GM19193 (cell line): Measurements from ENCODE around the gene ARHGAP6.

Experiments
- POLR2A ChIP-seq: IDR thresholded peaks from 4 replicates; pipeline ENCODE4 v1.6.1; 2011; ENCODE audit not compliant: insufficient read depth, insufficient read length; ENCODE audit errors: extremely low read depth

The ARHGAP6 gene

DNA sequence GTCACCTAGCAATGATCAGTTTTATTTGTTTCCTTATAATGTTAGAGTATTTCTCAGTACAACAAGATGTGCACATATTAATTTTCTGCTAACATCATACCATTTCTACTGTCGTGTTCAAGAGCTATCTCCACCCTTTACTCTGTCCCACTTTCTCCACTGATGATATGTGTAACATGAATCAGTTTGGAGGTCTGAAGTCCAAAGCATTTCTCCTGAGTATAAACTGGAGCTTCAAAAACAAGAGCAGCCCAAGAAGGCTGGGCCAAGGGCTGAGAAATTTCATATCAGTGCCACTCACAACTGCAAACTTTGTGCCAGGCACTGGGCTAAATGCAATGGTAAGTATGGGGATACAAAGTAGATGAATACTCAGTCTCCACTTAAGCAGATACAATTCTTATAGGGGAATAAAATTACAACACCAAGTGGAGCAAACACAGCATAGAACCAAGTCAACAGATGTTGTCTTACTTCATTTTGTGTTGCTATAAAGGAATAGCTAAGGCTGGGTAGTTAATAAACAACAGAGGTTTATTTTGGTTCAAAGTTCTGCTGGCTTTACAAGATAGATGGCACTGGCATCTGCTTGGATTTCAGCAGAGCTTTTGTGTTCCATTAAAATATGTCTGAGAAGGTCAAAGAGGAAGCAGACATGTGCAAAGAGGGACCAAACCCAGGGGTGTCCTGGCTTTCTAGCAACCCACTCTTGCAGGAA, 328.3 kb downstream of the ARHGAP6 start:
- TF ChIP-seq POLR2A, result no peak

GRCh38 chrX:11336201-11336600, 329.5 kb downstream of the ARHGAP6 start:
- no peak for TF ChIP-seq POLR2A

GRCh38 chrX:11334165-11334564, 331.6 kb downstream of the ARHGAP6 start:
- TF ChIP-seq POLR2A, result no peak

- no peak for TF ChIP-seq POLR2A
Observed at GRCh38 chrX:11331788-11332187, 333.9 kb downstream of the ARHGAP6 start.

- TF ChIP-seq POLR2A, result no peak
Observed at GRCh38 chrX:11329021-11329420, 336.7 kb downstream of the ARHGAP6 start.

- TF ChIP-seq POLR2A, result no peak
Observed at GRCh38 chrX:11328134-11328533, 337.6 kb downstream of the ARHGAP6 start.

- no peak for TF ChIP-seq POLR2A
Observed at GRCh38 chrX:11321986-11322385, 343.7 kb downstream of the ARHGAP6 start.

- TF ChIP-seq POLR2A, result no peak
Observed at GRCh38 chrX:11319806-11320520, 345.8 kb downstream of the ARHGAP6 start.

GRCh38 chrX:11311706-11312105, 354.0 kb downstream of the ARHGAP6 start:
- no peak for TF ChIP-seq POLR2A

- TF ChIP-seq POLR2A, result no peak
Observed at GRCh38 chrX:11309220-11309619, 356.5 kb downstream of the ARHGAP6 start.

DNA sequence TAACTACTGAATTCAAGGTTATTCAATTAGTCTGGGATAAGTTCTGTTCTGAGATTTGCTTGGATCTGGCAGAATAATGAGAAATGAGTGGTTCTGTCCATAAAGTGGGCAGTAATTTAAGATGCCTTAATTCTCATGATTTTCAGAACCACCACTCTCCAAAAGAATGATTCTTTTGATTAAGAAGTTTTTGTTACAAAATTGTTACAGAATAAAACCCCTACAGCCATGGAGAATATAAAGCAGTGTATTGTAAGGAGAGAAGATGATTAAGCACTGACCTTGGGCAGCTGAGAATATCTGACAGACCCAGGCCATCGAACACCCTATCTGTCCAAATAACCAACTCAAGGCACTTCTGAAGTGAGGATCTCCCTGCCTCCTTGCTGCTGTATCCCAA, 360.1 kb downstream of the ARHGAP6 start:
- TF ChIP-seq POLR2A, result no peak

DNA sequence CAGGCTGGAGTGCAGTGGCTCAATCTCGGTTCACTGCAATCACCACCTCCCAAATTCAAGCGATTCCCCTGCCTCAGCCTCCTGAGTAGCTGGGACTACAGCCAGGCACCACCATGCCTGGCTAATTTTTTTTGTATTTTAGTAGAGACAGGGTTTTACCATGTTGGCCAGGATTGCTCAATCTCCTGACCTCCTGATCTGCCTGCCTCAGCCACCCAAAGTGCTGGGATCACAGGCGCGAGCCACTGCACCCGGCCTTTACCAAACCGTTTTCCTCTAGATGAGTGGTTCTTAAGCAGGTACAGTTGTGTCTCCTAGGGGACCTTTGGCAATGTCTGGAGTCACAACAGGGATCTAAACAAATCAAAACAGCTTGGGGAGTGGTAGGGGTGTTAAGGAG, 360.9 kb downstream of the ARHGAP6 start:
- TF ChIP-seq POLR2A, result no peak

- TF ChIP-seq POLR2A, result no peak
Observed at GRCh38 chrX:11298600-11298999, 367.1 kb downstream of the ARHGAP6 start.

DNA sequence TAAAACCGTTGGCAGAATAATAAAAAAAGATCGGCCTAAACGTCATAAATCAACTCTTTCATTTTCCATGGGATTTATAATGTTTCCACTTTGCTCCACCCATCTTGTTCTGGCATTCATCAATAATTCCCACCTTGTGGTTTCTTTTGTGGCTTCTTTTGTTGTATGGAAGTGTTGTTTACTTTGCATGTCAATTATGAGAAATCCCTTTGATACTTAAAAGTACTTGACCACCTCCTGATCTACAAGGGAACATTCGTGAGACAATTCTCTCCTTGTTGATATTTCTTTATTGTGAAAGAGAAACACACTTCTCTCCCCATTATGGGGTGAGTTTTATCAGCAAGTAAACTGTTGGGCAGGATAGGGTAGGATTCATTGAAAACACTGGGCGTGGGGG, 369.7 kb downstream of the ARHGAP6 start:
- no peak for TF ChIP-seq POLR2A

GRCh38 chrX:11293113-11293512, 372.6 kb downstream of the ARHGAP6 start, which contains the start of gene AMELX:
AMELX (plus strand) TSS chrX:11293413; CDS start chrX:11294789, 1,376 bp downstream.
- TF ChIP-seq POLR2A, result no peak
